ENCODE measurements around the gene PDE6H.

DNA sequence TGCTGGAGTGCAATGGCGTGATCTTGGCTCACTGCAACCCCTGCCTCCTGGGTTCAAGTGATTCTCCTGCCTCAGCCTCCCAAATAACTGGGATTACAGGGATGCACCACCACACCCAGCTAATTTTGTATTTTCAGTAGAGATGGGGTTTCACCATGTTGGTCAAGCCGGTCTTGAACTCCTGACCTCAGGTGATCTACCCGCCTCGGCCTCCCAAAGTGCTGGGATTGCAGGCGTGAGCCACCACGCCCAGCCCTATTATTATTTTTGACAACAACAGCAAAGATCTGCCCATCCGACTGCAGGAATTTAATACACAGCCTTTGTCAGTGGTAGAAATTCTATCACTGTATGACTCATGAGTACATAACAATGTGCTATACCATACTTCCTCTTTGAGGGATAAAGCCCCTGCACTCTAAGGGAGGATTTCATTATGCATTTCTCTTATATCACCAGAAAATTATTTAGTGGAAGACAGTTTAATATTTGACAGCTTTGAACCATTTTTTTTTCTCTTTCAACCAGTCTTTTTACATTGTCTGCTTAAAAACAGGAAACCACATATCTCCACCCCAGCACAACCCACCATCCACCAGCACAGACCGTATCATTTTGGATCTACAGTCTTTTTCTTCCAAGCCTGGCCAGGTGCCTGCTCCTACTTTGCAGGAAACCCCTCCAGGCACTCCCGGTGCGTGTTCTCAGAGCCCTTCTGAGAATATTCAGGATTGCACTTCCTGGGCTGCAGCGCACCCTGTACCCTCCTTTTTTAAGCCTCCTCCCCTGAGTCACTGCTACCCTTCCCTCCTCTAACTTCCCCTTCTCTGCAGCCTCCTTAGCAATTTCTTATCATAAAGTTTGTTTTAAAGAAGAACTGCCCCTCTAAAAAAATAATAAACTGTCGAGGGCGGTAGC, 12.0 kb upstream of the PDE6H start:
- TF ChIP-seq, protein P1, sequence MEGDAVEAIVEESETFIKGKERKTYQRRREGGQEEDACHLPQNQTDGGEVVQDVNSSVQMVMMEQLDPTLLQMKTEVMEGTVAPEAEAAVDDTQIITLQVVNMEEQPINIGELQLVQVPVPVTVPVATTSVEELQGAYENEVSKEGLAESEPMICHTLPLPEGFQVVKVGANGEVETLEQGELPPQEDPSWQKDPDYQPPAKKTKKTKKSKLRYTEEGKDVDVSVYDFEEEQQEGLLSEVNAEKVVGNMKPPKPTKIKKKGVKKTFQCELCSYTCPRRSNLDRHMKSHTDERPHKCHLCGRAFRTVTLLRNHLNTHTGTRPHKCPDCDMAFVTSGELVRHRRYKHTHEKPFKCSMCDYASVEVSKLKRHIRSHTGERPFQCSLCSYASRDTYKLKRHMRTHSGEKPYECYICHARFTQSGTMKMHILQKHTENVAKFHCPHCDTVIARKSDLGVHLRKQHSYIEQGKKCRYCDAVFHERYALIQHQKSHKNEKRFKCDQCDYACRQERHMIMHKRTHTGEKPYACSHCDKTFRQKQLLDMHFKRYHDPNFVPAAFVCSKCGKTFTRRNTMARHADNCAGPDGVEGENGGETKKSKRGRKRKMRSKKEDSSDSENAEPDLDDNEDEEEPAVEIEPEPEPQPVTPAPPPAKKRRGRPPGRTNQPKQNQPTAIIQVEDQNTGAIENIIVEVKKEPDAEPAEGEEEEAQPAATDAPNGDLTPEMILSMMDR (conservative IDR thresholded peaks at IDR 0.05 in 1 of 2, IDR thresholded peaks at IDR 0.05 in 1 of 2; ENCODE audit: extremely low read depth in 1 of 2, insufficient read depth in 1 of 2, low read depth in 1 of 2, low read length in 2 of 2), result no peak
- TF ChIP-seq EZH2 (IDR thresholded peaks at IDR 0.05; ENCODE audit: borderline replicate concordance, low read length), result no peak
